H1 (cell line): ENCODE results near the gene MCM3AP. TPM values are rescaled to one million over a fixed set of nuclear protein-coding genes. Genes with fewer than 3 reads are reported as not detected.

Source experiments
- CTBP2 ChIP-seq: IDR thresholded peaks from 2 replicates; pipeline ENCODE4 v1.7.0; 2011; ENCODE audit warnings: borderline replicate concordance, mild to moderate bottlenecking, moderate library complexity, mixed read lengths, low read length; ENCODE audit not compliant: insufficient read depth, insufficient read length
- EGR1 ChIP-seq: IDR thresholded peaks from 2 replicates; pipeline ENCODE4 v1.6.1; 2011; ENCODE audit warnings: low read depth, low read length, borderline replicate concordance
- JUN ChIP-seq: IDR thresholded peaks from 2 replicates; pipeline ENCODE4 v1.6.1; 2011; ENCODE audit warnings: low read depth, mild to moderate bottlenecking, improper control_type of control experiment, low read length
- JUND ChIP-seq: IDR thresholded peaks from 2 replicates; pipeline ENCODE4 v1.6.1; 2011; ENCODE audit warnings: mild to moderate bottlenecking, improper control_type of control experiment, low read length
- KDM4A ChIP-seq: IDR thresholded peaks from one replicate; pipeline ENCODE4 v1.7.1; 2012; ENCODE audit warnings: low read depth, mild to moderate bottlenecking, moderate library complexity, low read length, inconsistent platforms; ENCODE audit not compliant: severe bottlenecking
- POLR2AphosphoS5 ChIP-seq: IDR thresholded peaks from 2 replicates; pipeline ENCODE4 v1.6.1; 2011; ENCODE audit warnings: low read depth, low read length
- RFX5 ChIP-seq: IDR thresholded peaks from 2 replicates; pipeline ENCODE4 v1.6.1; 2011; ENCODE audit warnings: low read depth, low read length, improper control_type of control experiment, borderline replicate concordance
- SUZ12 ChIP-seq: fragments of 200-600 bp; sonication (generic); IDR thresholded peaks from 2 replicates; pipeline ENCODE4 v1.6.1; 2012; ENCODE audit warnings: mild to moderate bottlenecking, inconsistent platforms, low read length, moderate library complexity, mixed read lengths
- polyA plus RNA-seq, 7 experiments: library from polyadenylated mRNA; depleted of rRNA in 3 of 7; stranded (reverse) in 5 of 7; unstranded in 2 of 7; fragments of >200 nt in 5 of 7; fragments of 200-250 nt in 2 of 7; gene quantifications; 1 replicate in 5 of 7; 2 replicates in 1 of 7; 4 replicates in 1 of 7; pipeline versions ENCODE4 v1.2.1 to v1.2.3, GENCODE V29; 2011 to 2013; ENCODE audit warnings: missing spikeins in 2 of 7, mixed read lengths in 2 of 7
- total RNA-seq: library from RNA; stranded (reverse); fragmentation: NEBNext Ultra II Directional; extraction: Animal tissue kit (Norgen Biotek cat#: 25700); gene quantifications from 2 replicates; pipeline ENCODE4 v1.2.1, GENCODE V29; 2021
- TF ChIP-seq, protein P1 (sequence below): IDR thresholded peaks from 2 replicates; pipeline ENCODE4 v1.6.1; 2012; ENCODE audit warnings: low read length, inconsistent platforms
- TF ChIP-seq, protein P2 (sequence below): IDR thresholded peaks from 2 replicates; pipeline ENCODE4 v1.6.1; 2012; ENCODE audit warnings: inconsistent platforms

The MCM3AP gene
- total and polyA plus RNA-seq, 2 of the 8 experiments (the other 6 are each of a cell fraction or from before 2014, with no cell fraction given): 37.2 to 119 TPM

DNA sequence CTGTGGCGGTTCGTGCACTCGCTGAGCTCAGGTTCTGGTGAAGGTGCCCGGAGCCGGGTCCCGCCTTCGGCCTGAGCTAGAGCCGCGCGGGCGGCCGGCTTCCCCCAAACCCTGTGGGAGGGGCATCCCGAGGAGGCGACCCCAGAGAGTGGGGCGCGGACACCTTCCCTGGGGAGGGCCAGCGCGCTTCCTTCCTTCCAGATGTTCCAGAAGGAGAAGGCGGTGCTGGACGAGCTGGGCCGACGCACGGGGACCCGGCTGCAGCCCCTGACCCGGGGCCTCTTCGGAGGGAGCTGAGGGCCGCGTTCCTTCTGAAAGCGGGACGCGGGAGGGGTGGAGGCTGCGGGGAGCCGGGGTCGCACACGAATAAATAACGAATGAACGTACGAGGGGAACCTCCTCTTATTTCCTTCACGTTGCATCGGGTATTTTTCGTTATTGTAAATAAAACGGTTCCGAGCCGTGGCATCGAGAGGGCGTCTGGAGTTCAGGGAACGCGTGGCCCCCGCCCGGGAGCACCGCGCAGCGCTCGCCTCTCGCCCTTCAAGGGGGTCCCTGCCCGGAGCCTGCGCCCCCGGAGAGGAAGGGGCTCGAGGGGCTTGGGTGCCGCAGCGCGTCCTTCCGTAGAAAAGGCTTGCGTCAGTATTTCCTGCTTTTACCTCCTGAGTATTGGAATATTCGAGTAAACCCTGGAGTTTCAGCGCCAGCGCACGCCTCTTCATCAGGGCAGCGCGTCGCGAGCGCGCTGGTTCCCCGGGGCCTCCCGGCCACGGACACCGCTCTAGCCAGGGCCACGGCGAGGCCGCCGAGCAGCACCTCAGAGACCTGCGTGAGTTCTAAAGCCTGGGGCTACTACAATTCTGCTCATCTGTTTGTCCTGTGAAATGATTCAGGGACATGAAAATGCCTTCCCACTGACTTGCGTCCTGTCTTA is 12.2 kb upstream of the MCM3AP start (continued):
- TF ChIP-seq, protein P1, sequence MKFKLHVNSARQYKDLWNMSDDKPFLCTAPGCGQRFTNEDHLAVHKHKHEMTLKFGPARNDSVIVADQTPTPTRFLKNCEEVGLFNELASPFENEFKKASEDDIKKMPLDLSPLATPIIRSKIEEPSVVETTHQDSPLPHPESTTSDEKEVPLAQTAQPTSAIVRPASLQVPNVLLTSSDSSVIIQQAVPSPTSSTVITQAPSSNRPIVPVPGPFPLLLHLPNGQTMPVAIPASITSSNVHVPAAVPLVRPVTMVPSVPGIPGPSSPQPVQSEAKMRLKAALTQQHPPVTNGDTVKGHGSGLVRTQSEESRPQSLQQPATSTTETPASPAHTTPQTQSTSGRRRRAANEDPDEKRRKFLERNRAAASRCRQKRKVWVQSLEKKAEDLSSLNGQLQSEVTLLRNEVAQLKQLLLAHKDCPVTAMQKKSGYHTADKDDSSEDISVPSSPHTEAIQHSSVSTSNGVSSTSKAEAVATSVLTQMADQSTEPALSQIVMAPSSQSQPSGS: 0 out of 2 replicates have a peak, but pooled peaks have one; percentile 27
- peak; percentile 29; the same call in 1 of the 2 replicates for TF ChIP-seq SUZ12
- TF ChIP-seq EGR1: no peak
- TF ChIP-seq RFX5: no peak
- TF ChIP-seq KDM4A: no peak
- no peak for TF ChIP-seq CTBP2
- peak; percentile 34; the same call in 1 of the 2 replicates for TF ChIP-seq POLR2AphosphoS5
- TF ChIP-seq, protein P2, sequence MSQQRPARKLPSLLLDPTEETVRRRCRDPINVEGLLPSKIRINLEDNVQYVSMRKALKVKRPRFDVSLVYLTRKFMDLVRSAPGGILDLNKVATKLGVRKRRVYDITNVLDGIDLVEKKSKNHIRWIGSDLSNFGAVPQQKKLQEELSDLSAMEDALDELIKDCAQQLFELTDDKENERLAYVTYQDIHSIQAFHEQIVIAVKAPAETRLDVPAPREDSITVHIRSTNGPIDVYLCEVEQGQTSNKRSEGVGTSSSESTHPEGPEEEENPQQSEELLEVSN: peak; percentile 62
- no peak for TF ChIP-seq JUND
- TF ChIP-seq JUN: no peak
